HG03066 (cell line): ENCODE data around the gene KAT6B.
"Not testable (repeated sequence)": the region's sequence is repeated elsewhere in the genome, so short reads cannot be mapped to it uniquely, and the experiment has no call there.

Experiments
- ATAC-seq: cut with Tn5 transposase; IDR thresholded peaks from one replicate; pipeline ENCODE4 v1.9.1; 2021; ENCODE audit warnings: low read depth; ENCODE audit not compliant: unreplicated experiment

Gene KAT6B

DNA sequence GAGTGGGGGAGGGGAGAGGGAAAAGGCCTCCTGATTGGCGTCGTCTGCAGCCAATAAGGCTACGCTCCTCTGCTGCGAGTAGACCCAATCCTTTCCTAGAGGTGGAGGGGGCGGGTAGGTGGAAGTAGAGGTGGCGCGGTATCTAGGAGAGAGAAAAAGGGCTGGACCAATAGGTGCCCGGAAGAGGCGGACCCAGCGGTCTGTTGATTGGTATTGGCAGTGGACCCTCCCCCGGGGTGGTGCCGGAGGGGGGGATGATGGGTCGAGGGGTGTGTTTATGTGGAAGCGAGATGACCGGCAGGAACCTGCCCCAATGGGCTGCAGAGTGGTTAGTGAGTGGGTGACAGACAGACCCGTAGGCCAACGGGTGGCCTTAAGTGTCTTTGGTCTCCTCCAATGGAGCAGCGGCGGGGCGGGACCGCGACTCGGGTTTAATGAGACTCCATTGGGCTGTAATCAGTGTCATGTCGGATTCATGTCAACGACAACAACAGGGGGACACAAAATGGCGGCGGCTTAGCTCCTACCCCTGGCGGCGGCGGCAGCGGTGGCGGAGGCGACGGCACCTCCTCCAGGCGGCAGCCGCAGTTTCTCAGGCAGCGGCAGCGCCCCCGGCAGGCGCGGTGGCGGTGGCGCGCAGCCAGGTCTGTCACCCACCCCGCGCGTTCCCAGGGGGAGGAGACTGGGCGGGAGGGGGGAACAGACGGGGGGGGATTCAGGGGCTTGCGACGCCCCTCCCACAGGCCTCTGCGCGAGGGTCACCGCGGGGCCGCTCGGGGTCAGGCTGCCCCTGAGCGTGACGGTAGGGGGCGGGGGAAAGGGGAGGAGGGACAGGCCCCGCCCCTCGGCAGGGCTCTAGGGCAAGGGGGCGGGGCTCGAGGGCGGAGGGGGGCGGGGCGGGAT is at the start of gene KAT6B:
Gene KAT6B (plus strand): TSS at position 459 of the 903 bp plus-strand sequence. CDS start 16,258 bp downstream, outside the sequence.
- peak; percentile 85 for ATAC-seq

DNA sequence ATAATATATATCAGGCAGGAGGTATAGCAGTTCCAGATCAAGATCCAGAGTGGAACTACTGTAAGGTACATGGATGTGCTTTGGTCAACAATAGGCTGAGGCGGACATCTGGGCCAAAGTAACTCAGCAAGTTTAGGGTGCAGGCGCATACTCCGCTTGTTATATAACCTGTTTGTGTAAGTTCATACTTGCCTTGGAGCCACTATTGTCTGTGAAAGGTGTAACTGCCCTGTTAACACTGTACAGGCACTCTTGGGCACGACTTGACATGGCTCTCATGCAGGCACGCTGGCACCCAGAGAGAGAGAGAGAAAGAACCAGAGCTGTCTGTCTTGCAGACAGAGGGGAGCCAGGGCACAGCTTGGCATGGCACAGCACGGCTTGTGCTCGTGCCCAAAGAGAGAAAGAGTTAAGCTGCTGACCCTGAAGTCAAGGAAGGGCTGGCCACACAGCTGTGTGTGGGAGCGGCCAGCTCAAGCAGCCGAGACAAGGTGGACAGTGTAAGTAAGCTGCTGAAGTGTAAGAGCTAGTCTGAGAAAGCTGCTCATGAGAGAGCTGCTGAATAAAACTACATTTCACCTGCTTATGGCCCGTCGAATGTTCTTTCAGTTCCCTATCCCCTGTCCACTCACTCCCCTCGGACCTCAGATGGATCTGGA is 47.8 kb upstream of the KAT6B start:
- ATAC-seq: no peak

DNA sequence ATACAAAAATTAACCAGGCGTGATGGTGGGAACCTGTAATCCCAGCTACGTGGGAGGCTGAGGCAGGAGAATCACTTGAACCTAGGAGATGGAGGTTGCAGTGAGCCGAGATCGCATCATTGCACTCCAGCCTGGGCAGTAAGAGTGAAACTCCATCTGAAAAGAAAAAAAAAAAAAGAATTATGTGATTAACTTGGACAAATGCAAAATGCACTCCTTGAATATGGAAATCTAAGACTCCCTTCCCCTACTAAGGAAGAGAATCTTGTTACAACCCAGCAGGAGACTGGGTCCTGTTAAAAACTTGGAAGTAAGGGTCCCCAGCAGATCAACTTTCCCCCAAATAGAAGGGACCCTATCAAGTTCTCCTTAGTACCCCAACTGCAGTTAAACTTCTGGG is 44.5 kb upstream of the KAT6B start:
- ATAC-seq: not testable (repeated sequence)

DNA sequence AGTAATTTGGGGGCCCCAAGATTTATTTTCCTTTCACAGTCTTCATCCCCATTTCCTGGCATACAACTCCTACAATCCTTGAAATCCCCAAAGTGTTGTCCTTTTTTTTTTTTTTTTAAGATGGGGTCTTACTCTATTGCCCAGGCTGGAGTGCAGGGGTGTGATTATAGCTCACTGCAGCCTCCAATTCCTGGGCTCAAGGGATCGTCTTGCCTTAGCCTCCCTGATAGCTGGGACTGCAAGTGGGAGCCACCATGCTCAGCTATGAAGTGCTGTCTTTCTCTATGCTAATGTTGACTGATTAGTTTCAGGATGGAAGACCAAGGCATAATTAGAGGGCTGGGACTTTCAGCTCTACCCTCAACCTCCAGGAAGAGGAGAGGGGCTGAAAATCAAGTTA is 41.9 kb upstream of the KAT6B start:
- no peak for ATAC-seq

DNA sequence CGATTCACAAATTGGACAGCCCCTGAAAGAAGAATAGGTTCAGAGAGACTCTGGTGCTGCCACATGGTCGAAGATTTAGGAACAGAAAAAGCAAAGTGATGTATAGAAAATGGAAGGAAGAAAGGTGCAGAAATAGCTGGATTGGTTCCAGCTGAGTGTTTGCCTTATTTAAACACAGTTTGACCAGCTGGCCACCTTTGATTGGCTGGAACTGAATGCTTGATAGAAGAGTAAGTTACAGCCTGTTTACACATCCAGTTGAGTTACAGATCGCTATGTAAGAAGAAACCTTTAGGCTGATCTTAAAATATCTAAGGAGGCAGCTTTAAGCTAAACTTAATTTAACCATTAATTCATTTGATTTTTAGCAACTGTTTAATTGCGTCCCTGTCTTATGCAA is 40.3 kb upstream of the KAT6B start:
- no peak for ATAC-seq

DNA sequence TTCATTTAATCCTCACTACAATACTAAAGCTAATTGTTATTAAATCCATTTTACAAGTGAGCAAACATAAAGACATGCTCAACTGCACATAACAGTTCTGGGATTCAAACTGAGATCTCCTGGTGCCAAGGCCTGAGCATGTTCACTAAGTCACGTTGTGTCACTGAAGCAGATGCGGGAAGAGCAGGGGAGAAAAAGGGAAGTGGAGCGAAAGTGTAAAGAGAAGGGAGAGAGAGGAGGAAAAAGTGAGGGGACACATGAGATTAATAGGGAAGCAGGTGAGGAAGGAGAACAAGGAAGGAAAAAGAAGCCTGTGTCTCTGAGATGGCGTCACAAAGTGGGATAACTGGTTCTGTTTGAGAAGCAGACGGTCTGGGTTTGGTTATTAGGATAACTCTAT is 38.9 kb upstream of the KAT6B start:
- no peak for ATAC-seq

DNA sequence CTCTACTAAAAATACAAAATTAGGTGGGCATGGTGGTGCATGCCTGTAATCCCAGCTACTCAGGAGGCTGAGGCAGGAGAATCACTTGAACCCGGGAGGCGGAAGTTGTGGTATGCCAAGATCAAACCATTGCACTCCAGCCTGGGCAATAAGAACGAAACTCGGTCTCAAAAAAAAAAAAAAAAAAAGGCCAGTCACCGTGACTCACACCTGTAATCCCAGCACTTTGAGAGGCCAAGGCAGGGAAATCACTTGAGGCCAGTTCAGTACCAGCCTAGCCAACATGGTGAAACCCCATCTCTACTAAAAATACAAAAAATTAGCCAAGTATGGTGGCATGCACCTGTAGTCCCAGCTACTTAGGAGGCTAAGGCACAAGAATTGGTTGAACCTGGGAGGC is 34.4 kb upstream of the KAT6B start:
- not testable (repeated sequence) for ATAC-seq

DNA sequence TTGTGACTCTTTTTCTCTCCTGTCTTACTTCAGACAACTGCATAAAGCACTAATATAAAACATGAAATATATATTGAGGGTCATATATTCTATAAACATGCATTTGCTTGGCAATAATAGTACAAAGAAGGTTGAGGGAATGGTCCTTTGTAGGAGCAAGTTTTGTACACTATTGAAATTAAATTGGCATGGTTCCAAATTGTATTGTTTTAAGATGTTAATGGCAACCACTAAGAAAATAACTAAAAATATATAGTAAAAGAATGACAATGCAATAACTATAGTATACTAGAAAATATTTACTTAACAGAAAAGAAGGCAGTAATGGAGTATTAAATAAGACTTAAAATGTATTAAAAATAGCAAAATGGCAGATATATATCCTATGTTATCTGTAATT is 33.7 kb upstream of the KAT6B start:
- no peak for ATAC-seq

DNA sequence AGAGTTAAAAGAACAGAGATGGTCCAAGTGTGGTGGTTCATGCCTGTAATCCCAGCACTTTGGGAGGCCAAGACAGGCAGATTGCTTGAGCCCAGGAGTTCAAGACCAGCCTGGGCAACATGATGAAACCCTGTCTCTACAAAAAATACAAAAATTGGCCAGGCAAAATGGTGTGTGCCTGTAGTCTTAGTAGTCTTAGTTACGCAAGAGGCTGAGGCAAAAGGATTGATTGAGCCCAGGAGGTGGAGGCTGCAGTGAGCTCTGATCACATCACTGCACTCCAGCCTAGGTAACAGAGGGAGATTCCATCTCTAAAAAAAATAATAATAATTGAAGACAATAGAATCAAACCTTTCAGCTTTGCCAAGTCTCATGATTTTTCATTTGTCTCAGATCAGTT is 33.2 kb upstream of the KAT6B start:
- not testable (repeated sequence) for ATAC-seq

DNA sequence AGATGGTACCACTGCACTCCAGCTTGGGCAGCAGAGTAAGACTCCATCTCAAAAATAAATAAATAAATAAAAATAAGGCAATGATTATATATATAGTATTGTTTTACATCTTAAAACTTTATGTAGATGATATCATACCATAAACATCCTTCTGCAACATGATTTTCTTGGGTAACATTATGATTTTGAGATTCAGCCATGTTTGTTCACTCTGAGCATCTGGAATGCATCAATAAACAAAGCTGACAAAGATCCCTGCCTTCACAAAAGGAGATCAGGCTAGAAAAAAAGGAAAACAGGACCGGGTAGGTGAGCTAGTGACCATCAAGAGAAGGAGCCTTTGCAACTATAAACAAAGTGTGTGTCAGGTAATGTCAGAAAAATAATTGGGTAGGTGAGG is 31.9 kb upstream of the KAT6B start:
- ATAC-seq: no peak

DNA sequence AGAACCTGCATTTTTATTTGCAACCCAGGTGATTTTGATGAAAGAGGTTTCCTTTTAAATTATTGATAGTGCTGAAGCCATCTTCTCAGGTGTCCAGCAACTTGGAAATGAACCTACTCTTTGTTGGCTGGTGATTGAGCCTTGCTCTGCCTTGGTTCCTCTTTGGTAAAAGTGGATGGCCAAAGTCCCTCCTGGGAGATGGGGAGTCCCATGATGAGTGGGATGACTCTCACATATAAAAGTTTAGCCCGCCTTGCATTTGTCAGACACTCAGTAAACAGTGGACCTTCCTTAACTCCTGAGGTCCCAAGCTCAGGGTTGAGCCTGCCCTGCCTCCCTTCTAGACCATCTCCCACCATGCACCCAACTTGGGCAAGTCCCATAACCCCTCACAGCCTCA is 28.9 kb upstream of the KAT6B start:
- no peak for ATAC-seq

DNA sequence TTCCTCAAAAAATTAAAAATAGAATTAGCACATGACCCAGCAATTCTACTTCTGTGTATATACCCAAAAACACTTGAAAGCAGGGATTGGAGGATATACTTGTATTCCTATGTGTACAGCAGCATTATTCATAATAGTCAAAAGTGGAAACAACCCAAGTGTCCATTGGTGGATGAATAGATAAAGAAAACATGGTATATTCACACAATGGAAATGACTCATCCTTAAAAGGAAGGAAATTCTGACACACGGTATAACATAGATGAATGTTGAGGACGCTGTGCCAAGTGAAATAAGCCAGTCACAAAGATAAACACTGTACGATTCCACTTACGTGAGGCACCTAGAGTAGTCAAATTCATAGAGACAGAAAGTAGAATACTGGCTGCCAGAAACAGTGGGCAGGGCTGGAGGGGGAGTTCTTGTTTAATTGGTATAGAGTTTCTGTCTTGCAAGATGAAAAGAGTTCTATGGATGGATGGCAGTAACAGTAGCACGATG is 26.6 kb upstream of the KAT6B start:
- no peak for ATAC-seq

DNA sequence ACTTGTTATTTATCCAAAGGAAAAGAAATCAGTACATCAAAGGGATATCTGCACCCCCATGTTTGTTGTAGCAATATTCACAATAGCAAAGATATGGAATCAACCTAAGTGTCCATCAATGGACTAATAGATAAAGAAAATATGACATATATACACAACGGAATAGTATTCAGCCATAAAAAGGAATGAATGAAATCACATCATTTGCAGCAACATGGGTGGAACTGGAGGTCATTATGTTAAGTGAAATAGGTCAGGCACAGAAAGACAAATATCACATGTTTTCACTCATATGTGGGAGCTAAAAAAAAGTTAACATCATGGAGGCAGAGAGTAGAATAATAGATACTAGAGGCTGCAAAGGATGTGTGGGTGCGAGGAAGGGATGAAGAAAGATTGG is 25.0 kb upstream of the KAT6B start:
- ATAC-seq: no peak

DNA sequence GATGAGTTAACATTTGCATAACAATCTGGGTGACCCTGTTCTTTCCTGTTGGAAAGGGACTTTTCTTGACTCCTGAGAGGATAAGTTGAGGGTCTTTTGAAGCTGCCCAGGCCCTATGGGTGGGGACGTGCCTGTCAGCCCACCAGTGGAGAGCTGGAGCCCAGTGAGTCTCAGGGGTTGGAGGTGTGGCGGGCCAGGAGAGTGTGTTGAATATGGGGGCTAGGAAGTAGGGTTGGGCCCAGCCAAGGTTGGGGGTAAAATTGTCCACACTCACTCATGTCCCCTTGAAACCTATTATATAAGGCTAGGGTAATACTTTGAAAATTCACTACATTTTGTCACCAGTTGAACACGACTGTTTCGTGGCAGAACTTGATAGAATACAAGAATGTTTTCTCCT is 17.9 kb upstream of the KAT6B start:
- no peak for ATAC-seq

DNA sequence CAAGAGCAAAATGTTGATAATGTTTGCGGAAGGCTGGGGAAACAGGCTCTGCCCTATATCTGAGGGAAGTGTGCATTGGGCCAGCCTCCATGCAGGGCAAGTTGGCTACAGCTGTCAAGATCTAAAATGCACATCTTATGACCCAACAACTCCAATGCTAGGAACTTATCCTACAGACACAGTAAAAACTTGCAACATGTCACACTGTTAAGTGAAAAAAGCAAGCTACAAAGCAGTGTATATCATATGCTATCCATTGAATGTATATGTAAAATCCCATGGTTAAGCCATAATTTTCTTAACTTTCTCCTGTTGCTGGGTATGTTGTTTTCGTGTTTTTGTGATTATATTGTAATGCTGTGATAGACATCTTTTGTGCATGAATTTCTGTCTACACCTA is 16.3 kb upstream of the KAT6B start:
- ATAC-seq: no peak

DNA sequence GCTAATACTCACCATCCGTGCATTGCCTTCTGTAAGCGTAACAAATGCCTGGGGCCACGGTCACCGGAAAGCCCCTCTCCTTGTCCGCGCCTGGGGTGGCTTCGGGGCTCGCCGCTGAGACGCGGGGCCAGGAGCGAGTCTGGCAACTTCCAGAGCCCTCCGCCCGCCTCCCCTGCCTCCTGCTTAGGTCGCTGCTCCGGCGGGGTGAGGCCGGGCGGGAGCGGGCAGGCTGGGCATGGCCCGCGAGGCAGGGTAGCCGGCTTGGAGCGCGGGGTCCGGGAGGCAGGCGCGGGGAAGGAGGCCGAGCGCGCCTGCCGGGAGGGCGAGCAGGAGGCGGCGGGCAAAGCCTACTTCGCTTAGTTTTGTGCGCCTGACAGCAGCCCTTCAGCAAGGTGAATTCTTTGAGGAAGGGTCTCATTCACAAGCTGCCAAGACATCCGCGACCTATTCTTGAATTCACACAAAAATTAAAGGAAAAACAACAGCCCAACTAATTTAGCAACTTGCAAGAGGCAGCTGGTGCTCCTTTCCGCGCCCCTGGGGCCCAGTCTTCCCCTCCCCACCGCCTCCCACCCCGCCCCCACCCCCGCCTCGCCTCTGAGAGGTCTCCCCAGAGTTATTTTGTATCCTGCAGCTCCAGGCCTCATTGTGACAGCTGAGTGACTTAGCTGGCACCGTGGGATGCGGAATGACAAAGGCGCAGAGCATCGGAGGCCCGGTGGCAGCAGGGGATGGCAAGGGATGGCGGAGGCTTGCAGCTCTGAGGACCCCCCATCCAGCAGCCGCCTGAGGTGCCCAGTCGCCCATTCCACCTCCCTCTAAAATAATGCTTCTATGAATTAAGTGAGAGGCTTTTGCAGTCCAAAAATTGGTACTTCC is 12.8 kb upstream of the KAT6B start:
- no peak for ATAC-seq

DNA sequence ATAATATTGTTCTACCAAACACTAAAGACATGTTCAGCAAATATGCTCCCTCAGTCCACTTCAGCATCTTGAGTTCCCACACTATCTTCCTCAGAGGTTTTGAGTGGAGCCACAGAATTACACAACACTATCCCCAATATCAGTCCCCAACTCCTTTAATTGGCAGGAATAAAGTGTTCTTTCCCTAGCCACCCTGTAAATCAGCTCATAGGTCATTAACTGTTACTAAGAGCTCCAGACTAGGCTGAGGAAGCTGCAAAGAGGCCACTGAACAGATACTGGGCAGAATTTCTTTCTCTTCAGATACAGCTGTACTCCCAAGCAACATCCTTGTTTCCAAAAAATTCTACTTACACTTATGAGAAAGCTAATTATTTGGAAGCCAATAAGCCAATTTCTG is 11.6 kb upstream of the KAT6B start:
- ATAC-seq: no peak

DNA sequence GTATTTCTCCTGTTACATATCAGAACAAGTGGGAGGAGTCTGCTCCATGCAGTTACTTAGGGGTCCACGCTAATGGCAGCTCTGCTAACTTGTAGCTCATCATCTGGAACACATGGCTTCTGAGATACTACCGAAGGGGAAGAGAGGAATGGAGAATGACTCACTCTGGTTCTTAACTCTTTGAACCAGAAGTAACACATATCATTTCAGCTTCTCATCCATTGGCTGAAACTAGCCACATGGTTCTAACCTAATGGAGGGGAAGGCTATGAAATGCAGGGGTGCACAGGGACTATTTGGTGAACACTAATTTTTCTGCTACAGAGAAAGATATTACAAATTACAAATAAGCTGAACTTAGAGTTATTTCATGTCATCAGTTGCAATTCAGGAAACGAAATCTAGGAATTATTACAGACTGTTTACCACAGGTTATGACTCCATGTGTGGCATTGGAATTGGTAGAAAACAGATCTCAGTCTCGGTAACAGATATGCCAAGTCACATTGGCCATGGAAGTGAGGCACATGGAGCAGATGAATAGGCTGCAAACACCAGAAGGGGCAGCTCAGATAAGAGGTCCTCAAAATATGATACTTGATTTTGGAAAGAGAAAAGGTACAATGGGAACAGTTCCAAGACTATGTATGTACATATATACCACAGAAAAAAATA is 9.4 kb upstream of the KAT6B start:
- no peak for ATAC-seq

DNA sequence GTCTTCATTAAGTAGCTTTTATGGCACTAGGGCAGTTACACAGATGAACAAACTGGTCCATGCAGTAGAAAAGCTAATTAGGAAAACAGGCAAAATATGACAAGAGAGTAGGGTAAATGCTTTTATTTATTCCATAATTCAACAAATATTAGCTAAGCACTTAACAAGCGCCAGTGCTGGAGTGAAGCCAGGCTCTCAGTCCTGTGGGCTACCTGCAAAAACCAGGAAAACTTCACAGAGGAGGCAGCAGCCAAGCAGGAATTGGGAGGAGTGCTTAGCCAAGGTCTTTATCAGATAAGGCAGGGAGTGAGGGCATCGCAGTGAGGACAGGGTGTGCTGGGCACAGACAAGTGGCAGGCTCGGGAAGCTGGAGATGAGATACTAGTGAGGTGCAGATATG is 4.9 kb upstream of the KAT6B start:
- no peak for ATAC-seq

DNA sequence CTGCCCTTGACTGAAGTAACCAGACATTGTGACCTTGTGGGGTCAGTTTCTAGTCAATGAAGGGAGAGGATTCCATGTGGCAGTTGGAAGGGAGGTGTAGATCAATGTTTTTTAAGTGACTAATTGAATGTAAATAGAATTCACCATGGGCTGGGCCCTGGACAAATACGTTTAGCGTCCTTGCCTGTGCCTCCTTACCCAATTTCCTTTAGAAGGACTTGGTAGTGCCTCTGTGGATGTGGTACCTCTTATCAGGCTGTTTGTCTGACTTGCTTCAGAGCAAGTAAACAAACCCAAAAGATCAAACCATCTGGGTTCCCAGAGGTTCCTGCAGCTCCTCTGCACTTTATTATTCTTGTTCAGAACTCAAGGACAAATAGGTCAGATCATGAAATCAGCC is 4.3 kb upstream of the KAT6B start:
- no peak for ATAC-seq
